Karpas-422 (cell line): ENCODE results near the gene TPGS1. TPM values are rescaled to one million over a fixed set of nuclear protein-coding genes. Genes with fewer than 3 reads are reported as not detected.

ENCODE experiments used
- DNase-seq: peaks from one replicate; pipeline ENCODE4 v3.0.0-alpha.2; 2015
- H2AFZ ChIP-seq: fragments of 200-600 bp; sonication (generic); 2 replicates; pipeline ENCODE4 v1.6.1; 2014; ENCODE audit warnings: antibody characterized with exemption, low read length, mixed read lengths
- H3K27ac ChIP-seq: fragments of 200-600 bp; sonication (generic); 2 replicates; pipeline ENCODE4 v1.5.1; 2014; ENCODE audit warnings: mild to moderate bottlenecking, low read length, moderate library complexity
- H3K27me3 ChIP-seq: fragments of 200-600 bp; sonication (generic); 2 replicates; pipeline ENCODE4 v1.6.1; 2014; ENCODE audit warnings: low read length, mixed read lengths
- H3K36me3 ChIP-seq: fragments of 200-600 bp; sonication (generic); 2 replicates; pipeline ENCODE4 v1.6.1; 2014; ENCODE audit warnings: low read length, mixed read lengths; ENCODE audit not compliant: insufficient read depth
- H3K4me1 ChIP-seq: fragments of 200-600 bp; sonication (generic); 2 replicates; pipeline ENCODE4 v1.6.1; 2014; ENCODE audit warnings: mild to moderate bottlenecking, low read length, mixed read lengths
- H3K4me2 ChIP-seq: fragments of 200-600 bp; sonication (generic); 2 replicates; pipeline ENCODE4 v1.6.1; 2014; ENCODE audit warnings: low read length, low read depth, mild to moderate bottlenecking; ENCODE audit not compliant: poor library complexity, severe bottlenecking
- H3K4me3 ChIP-seq: fragments of 200-600 bp; sonication (generic); 2 replicates; pipeline ENCODE4 v1.5.1; 2014; ENCODE audit warnings: mild to moderate bottlenecking, antibody characterized with exemption, low read length, mixed read lengths
- H3K79me2 ChIP-seq: fragments of 200-600 bp; sonication (generic); 2 replicates; pipeline ENCODE4 v1.6.1; 2014; ENCODE audit warnings: mild to moderate bottlenecking, low read length, mixed read lengths
- H3K9ac ChIP-seq: fragments of 200-600 bp; sonication (generic); 2 replicates; pipeline ENCODE4 v1.6.0; 2014; ENCODE audit warnings: low read length
- H3K9me2 ChIP-seq: fragments of 200-600 bp; sonication (generic), shearing (Covaris generic); replicated peaks from 2 replicates; pipeline ENCODE4 v1.6.0; 2014; ENCODE audit warnings: mild to moderate bottlenecking, low read length, moderate library complexity; ENCODE audit not compliant: insufficient read depth
- H3K9me3 ChIP-seq: fragments of 300-700, 200-600 bp; sonication (generic); 2 replicates; pipeline ENCODE4 v1.6.1; 2014; ENCODE audit warnings: low read length, mixed read lengths
- H4K20me1 ChIP-seq: fragments of 200-600 bp; sonication (generic); 2 replicates; pipeline ENCODE4 v1.6.1; 2014; ENCODE audit warnings: mild to moderate bottlenecking, antibody characterized with exemption, low read length, low read depth; ENCODE audit not compliant: insufficient read depth
- total RNA-seq: library from RNA; depleted of rRNA; stranded (reverse); fragments of >200 nt; shearing (Covaris generic); gene quantifications from 2 replicates; pipeline ENCODE4 v1.2.3, GENCODE V29; 2014; ENCODE audit warnings: low replicate concordance

Gene TPGS1
- total RNA-seq, 1 experiment from 2014 or later, result 13.8 TPM

DNA sequence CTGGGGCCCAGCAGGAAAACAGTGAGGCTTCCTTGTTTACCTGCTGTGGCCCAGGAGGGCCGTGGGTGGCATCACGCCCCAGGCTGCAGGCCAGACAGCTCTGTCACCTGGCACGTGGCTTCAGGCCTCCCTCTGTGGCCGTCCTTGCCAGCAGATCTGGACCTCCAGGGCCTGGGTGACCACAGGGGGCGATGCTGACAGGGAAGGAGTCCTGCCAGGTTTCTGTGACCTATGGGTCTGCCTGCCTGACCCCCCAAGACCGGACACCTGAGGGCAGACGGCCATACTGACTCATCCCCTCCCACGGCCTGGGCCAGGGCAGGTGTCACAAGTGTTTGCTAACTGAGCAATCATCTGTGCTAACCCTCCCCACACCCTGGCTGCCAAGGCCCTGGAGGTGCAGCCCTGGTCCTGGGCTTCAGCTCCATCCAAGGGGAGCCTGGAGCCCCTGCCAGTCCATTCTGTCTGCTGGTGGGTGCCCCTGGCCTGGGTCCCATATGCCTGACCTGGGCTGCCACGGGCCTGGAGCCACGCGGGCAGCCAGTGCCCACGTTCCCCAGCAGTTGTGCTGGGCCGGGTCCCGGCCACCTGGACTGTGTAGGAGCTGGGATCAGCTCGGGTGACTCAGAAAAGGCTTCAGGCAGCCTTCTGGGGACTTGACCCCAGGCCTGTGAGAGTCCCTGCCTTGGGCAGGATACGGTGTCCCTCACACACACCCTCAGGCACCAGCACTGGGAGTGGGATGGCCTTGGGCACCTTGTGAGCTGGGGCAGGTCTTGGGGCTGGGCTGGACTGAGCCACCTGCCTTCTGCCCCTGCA, 27.9 kb downstream of the TPGS1 start:
- Histone ChIP-seq H3K36me3 (no peaks in the 10 kb centered on the region), H3K27me3 (no peaks in the 10 kb centered on the region), H4K20me1 (peaks cover 31% of the 10 kb centered on the region), H3K27ac (no peak overlapping the region), H3K9me3 (no peaks in the 10 kb centered on the region), H2AFZ (no peak overlapping the region), H3K4me1 (peaks cover 18% of the 10 kb centered on the region), H3K4me3 (no peak overlapping the region), H3K9ac (no peak overlapping the region), H3K9me2 (no peaks in the 10 kb centered on the region), H3K79me2 (peaks cover 36% of the 10 kb centered on the region), H3K4me2 (no peak overlapping the region)
- no peak for DNase-seq

DNA sequence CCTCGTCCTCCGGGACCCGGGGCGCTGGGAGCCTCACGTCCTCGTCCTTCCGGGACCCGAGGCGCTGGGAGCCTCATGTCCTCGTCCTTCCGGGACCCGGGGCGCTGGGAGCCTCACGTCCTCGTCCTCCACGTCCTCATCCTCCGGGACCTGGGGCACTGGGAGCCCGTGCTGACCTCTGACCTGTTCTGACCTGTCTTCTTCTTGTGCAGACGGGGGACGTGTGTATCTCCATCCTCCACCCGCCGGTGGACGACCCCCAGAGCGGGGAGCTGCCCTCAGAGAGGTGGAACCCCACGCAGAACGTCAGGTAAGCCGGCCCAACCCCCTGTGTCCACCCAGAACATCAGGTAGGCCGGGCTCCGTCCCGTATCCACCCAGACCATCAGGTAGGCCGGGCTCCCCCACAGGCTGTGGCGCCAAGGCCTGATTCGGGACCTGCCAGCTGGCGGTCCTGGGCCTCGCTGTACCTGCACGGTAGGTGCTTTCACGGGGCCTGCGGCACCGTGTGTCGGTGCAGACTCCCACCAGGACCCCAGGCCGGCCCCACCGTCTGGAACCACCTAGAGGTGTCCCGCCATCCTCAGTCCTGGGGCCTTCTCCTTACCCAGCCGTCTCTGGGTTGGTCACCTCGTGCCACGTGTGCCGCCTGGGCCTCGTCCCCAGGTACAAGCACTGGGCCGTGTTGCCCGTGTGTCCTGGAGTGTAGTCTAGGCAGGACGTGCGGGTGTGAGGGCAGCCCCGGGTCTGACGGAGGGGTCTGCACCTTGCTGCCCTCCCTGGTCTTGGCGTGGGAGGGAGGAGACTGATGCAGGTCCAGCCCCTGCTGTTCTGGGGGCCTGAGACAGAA, 29.0 kb downstream of the TPGS1 start:
- peaks cover 31% of the 10 kb centered on the region for H4K20me1 ChIP-seq
- peaks cover 36% of the 10 kb centered on the region for H3K79me2 ChIP-seq
- peaks cover 11% of the 10 kb centered on the region for H3K4me1 ChIP-seq
- H3K4me3 ChIP-seq, result no peak overlapping the region
- no peak overlapping the region for H2AFZ ChIP-seq
- no peaks in the 10 kb centered on the region for H3K9me3 ChIP-seq
- no peaks in the 10 kb centered on the region for H3K36me3 ChIP-seq
- no peaks in the 10 kb centered on the region for H3K27me3 ChIP-seq
- no peaks in the 10 kb centered on the region for H3K9me2 ChIP-seq
- no peak for DNase-seq
- H3K4me2 ChIP-seq, result no peak overlapping the region
- no peak overlapping the region for H3K27ac ChIP-seq
- no peak overlapping the region for H3K9ac ChIP-seq

DNA sequence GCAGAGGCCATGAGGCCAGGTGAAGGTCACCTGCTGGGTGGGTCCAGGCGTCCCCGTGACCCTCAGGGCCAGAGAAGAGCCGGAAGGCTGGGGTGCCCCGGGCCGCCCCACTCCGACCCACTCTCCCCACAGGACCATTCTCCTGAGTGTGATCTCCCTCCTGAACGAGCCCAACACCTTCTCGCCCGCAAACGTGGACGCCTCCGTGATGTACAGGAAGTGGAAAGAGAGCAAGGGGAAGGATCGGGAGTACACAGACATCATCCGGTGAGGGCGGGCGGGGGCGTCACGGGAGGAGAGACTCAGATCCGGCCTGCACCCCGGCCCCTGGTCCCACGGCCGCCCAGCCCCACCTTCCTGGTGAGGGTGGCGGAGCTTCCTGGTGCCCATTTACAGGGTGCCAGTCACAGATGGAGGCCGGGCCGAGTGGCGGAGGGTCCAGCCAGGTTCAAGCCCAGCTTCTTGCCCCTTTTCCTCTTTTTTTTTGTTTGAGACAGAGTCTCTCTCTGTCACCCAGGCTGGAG, 29.6 kb downstream of the TPGS1 start:
- H3K79me2 ChIP-seq, result peaks cover 34% of the 10 kb centered on the region
- DNase-seq, result no peak

DNA sequence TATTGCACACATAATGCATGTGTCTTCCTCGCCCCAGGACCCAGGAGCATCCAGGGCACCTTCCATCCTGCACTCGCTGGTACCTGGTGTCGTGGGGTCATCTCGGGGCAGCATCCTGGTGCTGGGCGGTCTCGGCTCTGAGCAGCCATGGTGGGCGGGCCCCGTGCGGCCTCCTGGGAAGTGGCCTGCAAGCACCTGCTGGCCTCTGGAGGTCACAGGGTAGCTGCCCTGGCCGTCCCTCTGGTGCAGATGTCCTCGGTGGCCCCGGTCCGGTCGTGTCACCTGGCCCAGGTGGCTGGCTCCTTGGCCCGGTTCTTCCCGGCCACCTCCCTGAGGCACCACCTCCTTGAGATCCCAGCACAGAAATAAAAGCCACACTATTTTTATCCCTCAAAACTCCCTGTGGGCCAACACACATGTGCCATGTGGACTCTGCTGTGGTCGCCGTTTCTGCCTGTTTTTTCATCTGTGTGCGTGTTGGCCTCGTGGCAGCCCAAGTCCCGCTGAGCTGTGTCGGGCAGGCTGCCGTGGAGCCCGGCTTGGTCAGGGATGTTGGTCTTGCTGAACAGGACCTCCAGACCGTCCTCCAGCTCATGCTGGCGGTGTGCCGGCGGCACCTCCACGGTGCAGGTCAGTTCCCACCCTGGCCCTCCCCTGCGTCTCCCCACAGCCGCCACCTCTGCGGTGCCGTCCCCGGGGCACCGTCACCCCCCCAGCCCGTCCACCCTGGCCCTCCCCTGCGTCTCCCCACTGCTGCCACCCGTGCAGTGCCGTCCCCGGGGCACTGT, 31.5 kb downstream of the TPGS1 start:
- Histone ChIP-seq H3K4me1 (peaks cover under 1% of the 10 kb centered on the region), H3K9me2 (no peaks in the 10 kb centered on the region), H3K4me2 (no peak overlapping the region), H3K79me2 (peaks cover 15% of the 10 kb centered on the region), H3K9me3 (no peaks in the 10 kb centered on the region), H3K27ac (no peak overlapping the region), H4K20me1 (peaks cover 13% of the 10 kb centered on the region), H3K36me3 (no peaks in the 10 kb centered on the region), H3K9ac (no peak overlapping the region), H3K4me3 (no peak overlapping the region), H2AFZ (no peak overlapping the region), H3K27me3 (no peaks in the 10 kb centered on the region)
- DNase-seq, result no peak

More for the DNA sequence above, 29.6 kb downstream of the TPGS1 start:
- Histone ChIP-seq H3K9ac (no peak overlapping the region), H3K9me2 (no peaks in the 10 kb centered on the region), H3K4me3 (no peak overlapping the region), H3K4me1 (peaks cover 11% of the 10 kb centered on the region), H2AFZ (no peak overlapping the region), H3K36me3 (no peaks in the 10 kb centered on the region), H4K20me1 (peaks cover 31% of the 10 kb centered on the region), H3K27ac (no peak overlapping the region), H3K9me3 (no peaks in the 10 kb centered on the region), H3K4me2 (no peak overlapping the region), H3K27me3 (no peaks in the 10 kb centered on the region)

DNA sequence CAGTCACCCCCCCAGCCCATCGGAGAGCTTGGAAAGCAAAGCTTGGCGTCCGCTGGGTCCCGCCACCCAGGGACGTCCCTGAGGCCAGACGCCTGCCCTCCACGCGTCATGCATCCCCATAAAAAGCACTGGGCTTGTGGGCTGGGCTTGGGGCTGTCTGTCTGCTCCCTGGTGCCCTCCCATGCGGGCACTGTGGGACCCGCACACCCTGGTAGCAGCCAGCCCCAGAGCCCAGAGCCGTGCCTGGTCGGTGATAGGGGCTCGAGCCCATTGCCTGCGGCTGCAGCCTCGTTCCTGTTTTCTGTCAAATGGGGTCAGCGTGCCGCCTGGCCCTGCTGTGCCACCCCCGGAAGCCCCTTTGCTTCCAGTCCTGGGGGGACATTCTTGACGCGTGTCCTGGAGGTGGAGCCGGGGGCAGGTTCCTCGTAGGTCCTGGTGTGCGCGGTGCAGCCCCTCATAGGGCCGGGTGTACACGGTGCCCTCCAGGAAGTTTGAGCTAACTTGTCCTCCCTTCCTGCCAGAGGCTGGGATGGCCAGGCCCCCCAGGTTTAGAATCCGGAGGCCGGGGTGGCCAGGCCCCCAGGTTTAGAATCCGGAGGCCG, 32.2 kb downstream of the TPGS1 start:
- Histone ChIP-seq H3K9me3 (no peaks in the 10 kb centered on the region), H3K27ac (no peak overlapping the region), H3K4me2 (no peak overlapping the region), H3K79me2 (peaks cover 8% of the 10 kb centered on the region), H3K36me3 (no peaks in the 10 kb centered on the region), H3K4me3 (no peak overlapping the region), H3K9me2 (no peaks in the 10 kb centered on the region), H3K9ac (no peak overlapping the region), H2AFZ (no peak overlapping the region), H4K20me1 (peaks cover 8% of the 10 kb centered on the region; the same call in 1 of the 2 replicates), H3K27me3 (no peaks in the 10 kb centered on the region), H3K4me1 (no peaks in the 10 kb centered on the region)
- DNase-seq, result no peak

DNA sequence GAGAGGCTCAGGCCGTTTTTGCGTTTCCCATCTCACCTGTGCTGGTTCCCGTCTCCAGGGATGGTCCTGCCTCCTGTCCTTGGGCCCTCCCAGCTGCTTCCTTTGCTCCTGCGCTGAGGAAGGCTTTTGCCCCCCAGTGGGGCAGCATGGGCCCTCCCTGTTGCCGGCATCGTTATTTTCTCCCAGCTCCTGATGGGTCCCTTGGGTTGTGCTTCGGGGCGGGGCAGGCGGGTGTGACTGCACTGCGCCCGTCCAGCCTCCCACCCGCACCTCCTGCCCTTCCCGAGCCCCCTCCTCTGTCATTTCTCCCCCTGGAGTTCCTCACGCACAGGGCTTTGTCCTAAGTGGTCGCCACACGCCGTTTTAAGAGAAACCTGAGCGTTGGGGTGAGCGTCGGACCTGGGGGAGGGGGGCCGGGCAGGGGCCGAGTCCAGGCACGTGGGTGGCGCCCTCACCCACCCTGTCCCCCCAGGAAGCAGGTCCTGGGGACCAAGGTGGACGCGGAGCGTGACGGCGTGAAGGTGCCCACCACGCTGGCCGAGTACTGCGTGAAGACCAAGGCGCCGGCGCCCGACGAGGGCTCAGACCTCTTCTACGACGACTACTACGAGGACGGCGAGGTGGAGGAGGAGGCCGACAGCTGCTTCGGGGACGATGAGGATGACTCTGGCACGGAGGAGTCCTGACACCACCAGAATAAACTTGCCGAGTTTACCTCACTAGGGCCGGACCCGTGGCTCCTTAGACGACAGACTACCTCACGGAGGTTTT, 33.8 kb downstream of the TPGS1 start:
- H3K36me3 ChIP-seq, result no peaks in the 10 kb centered on the region
- H3K79me2 ChIP-seq, result no peaks in the 10 kb centered on the region
- H3K9me3 ChIP-seq, result no peaks in the 10 kb centered on the region

DNA sequence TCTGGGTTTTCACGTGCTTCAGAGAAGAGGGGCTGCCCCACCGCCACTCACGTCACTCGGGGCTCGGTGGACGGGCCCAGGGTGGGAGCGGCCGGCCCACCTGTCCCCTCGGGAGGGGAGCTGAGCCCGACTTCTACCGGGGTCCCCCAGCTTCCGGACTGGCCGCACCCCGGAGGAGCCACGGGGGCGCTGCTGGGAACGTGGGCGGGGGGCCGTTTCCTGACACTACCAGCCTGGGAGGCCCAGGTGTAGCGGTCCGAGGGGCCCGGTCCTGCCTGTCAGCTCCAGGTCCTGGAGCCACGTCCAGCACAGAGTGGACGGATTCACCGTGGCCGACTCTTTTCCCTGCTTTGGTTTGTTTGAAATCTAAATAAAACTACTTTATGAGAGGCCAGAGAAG, 34.4 kb downstream of the TPGS1 start:
- Histone ChIP-seq H3K36me3 (no peaks in the 10 kb centered on the region), H3K9me2 (no peaks in the 10 kb centered on the region), H4K20me1 (no peaks in the 10 kb centered on the region), H2AFZ (no peak overlapping the region), H3K9me3 (no peaks in the 10 kb centered on the region), H3K4me2 (no peak overlapping the region), H3K4me3 (no peak overlapping the region), H3K79me2 (no peaks in the 10 kb centered on the region), H3K4me1 (no peaks in the 10 kb centered on the region), H3K9ac (no peak overlapping the region), H3K27me3 (no peaks in the 10 kb centered on the region), H3K27ac (no peak overlapping the region)
- DNase-seq, result no peak

More for the DNA sequence above, 33.8 kb downstream of the TPGS1 start:
- H3K4me2 ChIP-seq, result no peak overlapping the region
- H3K4me1 ChIP-seq, result no peaks in the 10 kb centered on the region
- H3K4me3 ChIP-seq, result no peak overlapping the region
- H3K27me3 ChIP-seq, result no peaks in the 10 kb centered on the region
- H3K9me2 ChIP-seq, result no peaks in the 10 kb centered on the region
- H3K27ac ChIP-seq, result no peak overlapping the region
- DNase-seq, result no peak
- no peak overlapping the region for H2AFZ ChIP-seq
- H4K20me1 ChIP-seq, result no peaks in the 10 kb centered on the region
- no peak overlapping the region for H3K9ac ChIP-seq
